ENCODE data around the gene ZNG1C. TPM values are rescaled to one million over a fixed set of nuclear protein-coding genes. Genes with fewer than 3 reads are reported as not detected.
"Not testable (repeated sequence)": the region's sequence is repeated elsewhere in the genome, so short reads cannot be mapped to it uniquely, and the experiment has no call there.

Gene ZNG1C
- polyA plus RNA-seq (2011; rRNA removed) (44.3 and 95.5 TPM in 2 replicates), polyA plus RNA-seq (2017; fragmentation: RNase III; extraction: RNeasy Plus Mini Kit Qiagen cat#74134 plus additional on column Dnase treatment) (48.6 to 52.5 TPM (median 48.7 TPM) in 3 replicates), polyA minus RNA-seq (2011; rRNA and poly(A)+ RNA removed) (44.6 and 55.6 TPM in 2 replicates)
- polyA plus RNA-seq (2012; cell fraction: cytosol; rRNA removed) = 37.9 and 56.1 TPM in 2 replicates
- 19.6 and 20.1 TPM in 2 replicates for polyA plus RNA-seq (2012; cell fraction: nucleus; rRNA removed)

DNA sequence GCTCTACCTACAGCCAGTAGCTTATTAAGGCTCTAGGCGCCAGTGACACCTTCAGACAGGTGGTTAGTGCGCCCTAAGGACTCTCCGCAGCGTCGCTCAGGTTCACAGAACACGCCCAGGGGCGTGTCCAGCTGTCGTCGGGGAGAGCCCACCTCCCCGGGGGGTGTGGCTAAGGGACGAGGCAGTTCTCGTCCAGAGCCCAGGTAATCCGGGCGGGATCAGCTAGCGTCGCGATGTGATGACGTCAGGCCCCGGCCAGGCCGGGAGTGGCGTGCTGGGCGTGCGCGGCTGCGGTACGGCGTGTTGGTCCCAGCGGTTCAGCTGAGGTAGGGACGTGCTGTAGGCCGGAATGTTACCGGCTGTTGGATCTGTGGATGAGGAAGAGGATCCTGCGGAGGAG lies at the start of gene ZNG1C:
TSS of gene ZNG1C (plus strand) at position 301 of the 400 bp plus-strand sequence. CDS start at position 350, 49 bp downstream.
- FAIRE-seq; H3K4me3 ChIP-seq; CTCF ChIA-PET; H3K27ac ChIP-seq; POLR2A ChIA-PET; DNase-seq (ENCODE audit: low read depth in 1 of 2, low spot score in 1 of 2); ATAC-seq; H3K4me2 ChIP-seq; H3K4me1 ChIP-seq; H3K9me3 ChIP-seq: not testable (repeated sequence)
- no CpG with 5 or more reads among the region's 32 CpGs for WGBS (ENCODE audit: missing lambda C conversion rate)

- H3K4me3 ChIP-seq; H3K27ac ChIP-seq; CTCF ChIA-PET; DNase-seq (ENCODE audit: low read depth in 1 of 2, low spot score in 1 of 2); H3K4me2 ChIP-seq; H3K4me1 ChIP-seq; POLR2A ChIA-PET; FAIRE-seq; H3K9me3 ChIP-seq: not testable (repeated sequence)
- no CpG with 5 or more reads among the region's 11 CpGs for WGBS (ENCODE audit: missing lambda C conversion rate)
- ATAC-seq = peak in 1 of 2 experiments; percentile 74; a peak in 2 of 6 replicates
Measured at GRCh38 chr9:68242437-68242836, 654 bp downstream of the ZNG1C start.

GRCh38 chr9:68281041-68281440 lies 39.3 kb downstream of the ZNG1C start:
- FAIRE-seq; H3K4me1 ChIP-seq; POLR2A ChIA-PET; ATAC-seq; H3K27ac ChIP-seq; CTCF ChIA-PET; H3K4me3 ChIP-seq; H3K9me3 ChIP-seq; DNase-seq (ENCODE audit: low read depth in 1 of 2, low spot score in 1 of 2); H3K4me2 ChIP-seq: not testable (repeated sequence)
- 96% methylated on average over 11 of the region's 16 CpGs for WGBS (ENCODE audit: missing lambda C conversion rate)

- 100% methylated on average over 4 of the region's 15 CpGs for WGBS (ENCODE audit: missing lambda C conversion rate)
- H3K4me3 ChIP-seq; H3K9me3 ChIP-seq; POLR2A ChIA-PET; DNase-seq (ENCODE audit: low read depth in 1 of 2, low spot score in 1 of 2); ATAC-seq; CTCF ChIA-PET; H3K27ac ChIP-seq; FAIRE-seq; H3K4me2 ChIP-seq; H3K4me1 ChIP-seq: not testable (repeated sequence)
Measured at GRCh38 chr9:68302567-68302966, 60.8 kb downstream of the ZNG1C start, which contains the start of gene FOXD4L3. Gene FOXD4L3, plus strand, starts transcription at chr9:68302867. Its CDS starts 85 bp downstream, at chr9:68302952.

- ATAC-seq; H3K4me1 ChIP-seq; H3K4me3 ChIP-seq; POLR2A ChIA-PET; H3K4me2 ChIP-seq; DNase-seq (ENCODE audit: low read depth in 1 of 2, low spot score in 1 of 2); FAIRE-seq; H3K9me3 ChIP-seq; CTCF ChIA-PET; H3K27ac ChIP-seq: not testable (repeated sequence)
- no CpG with 5 or more reads among the region's 30 CpGs for WGBS (ENCODE audit: missing lambda C conversion rate)
Measured at GRCh38 chr9:68303771-68304170, 62.0 kb downstream of the ZNG1C start.

- H3K9me3 ChIP-seq; DNase-seq (ENCODE audit: low read depth in 1 of 2, low spot score in 1 of 2); FAIRE-seq; POLR2A ChIA-PET; ATAC-seq; H3K4me2 ChIP-seq; CTCF ChIA-PET; H3K4me1 ChIP-seq; H3K4me3 ChIP-seq; H3K27ac ChIP-seq: not testable (repeated sequence)
- 79% methylated on average over 6 of the region's 21 CpGs for WGBS (ENCODE audit: missing lambda C conversion rate)
Measured at GRCh38 chr9:68304212-68304611, 62.4 kb downstream of the ZNG1C start.

DNA sequence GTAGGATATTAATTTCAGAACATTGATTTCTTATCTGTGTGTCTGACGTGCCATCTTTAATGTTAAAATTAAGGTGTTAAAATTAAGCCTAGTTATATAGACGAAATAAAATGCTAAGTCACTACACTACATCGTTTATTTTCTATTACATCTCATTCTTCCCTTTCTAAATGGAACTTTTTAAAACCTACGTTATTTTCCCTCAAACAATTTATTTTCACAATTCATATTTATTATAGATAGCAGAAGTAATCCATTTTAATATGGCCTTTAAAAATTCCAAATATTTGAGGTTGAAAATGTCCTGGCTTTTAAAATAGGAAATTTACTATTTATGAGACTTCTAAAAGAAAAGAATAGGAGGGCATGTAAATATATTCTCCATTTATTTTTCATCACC lies 63.0 kb downstream of the ZNG1C start:
- POLR2A ChIA-PET; DNase-seq (ENCODE audit: low read depth in 1 of 2, low spot score in 1 of 2); H3K4me3 ChIP-seq; FAIRE-seq; H3K4me2 ChIP-seq; CTCF ChIA-PET; H3K27ac ChIP-seq; H3K9me3 ChIP-seq; H3K4me1 ChIP-seq; ATAC-seq: not testable (repeated sequence)
- 47% methylated on average over 3 of the region's 4 CpGs for WGBS (ENCODE audit: missing lambda C conversion rate)

GRCh38 chr9:68305680-68306285 lies 64.0 kb downstream of the ZNG1C start:
- CTCF ChIA-PET, FAIRE-seq: not testable (repeated sequence)

DNA sequence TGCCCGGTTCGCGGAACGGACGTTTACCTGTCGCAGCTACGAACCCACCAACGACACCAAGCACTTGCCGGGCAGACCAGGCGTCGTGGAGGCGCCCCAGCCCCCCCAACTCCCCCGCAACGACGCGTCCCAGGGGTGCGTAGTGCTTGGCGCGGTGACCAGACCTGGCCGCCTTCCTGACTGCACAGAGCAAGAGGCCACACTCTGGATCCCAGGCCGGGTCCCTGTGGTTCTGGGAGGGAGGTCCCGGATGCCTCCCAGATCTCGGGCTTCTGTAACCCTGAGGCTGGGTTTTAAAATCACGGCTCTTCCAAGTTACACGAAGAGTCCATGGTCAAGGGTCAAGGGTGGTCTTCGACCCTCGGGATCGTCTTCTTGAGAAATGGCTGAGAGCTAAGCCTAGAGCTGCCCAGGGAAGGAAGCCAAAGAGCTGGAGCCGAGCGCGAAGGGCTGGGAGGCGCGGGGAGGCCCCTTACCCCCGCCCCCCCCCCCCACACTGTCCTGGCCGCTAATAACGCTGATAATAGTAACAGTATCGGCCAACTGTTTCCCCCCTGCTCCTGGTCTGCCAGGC lies 64.7 kb downstream of the ZNG1C start:
- peak in 1 of 2 experiments; percentile 59; a peak in 3 of 6 replicates for ATAC-seq
- H3K4me3 ChIP-seq = not testable (repeated sequence)

More at GRCh38 chr9:68305680-68306285, 64.0 kb downstream of the ZNG1C start:
- POLR2A ChIA-PET; H3K4me2 ChIP-seq; DNase-seq (ENCODE audit: low read depth in 1 of 2, low spot score in 1 of 2); H3K4me3 ChIP-seq; H3K27ac ChIP-seq; H3K4me1 ChIP-seq; H3K9me3 ChIP-seq: not testable (repeated sequence)
- WGBS (ENCODE audit: missing lambda C conversion rate) = 21% methylated on average over 10 of the region's 21 CpGs
- ATAC-seq = peak; percentile 57 to 64

DNA sequence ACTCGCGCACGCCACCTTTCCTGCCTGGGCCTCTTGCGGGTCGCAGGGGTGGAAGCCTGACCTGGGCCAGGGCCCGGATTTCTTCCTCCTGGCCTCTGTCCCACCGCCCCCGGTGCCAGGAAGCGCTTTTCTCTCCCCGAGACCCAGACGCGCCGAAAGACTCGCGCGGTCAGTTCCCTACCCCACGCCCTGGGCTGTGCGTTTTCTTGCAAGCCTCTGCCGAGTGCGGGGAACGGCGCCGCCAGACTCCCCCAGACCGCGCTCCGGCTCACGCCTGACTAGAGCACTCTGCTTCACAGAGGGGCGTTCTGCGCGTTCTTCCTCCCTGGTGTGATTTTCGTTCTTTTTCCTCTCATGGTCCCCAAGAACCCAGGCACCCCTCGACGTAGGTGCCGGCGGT lies 65.3 kb downstream of the ZNG1C start:
- H3K4me3 ChIP-seq; H3K9me3 ChIP-seq; POLR2A ChIA-PET; DNase-seq (ENCODE audit: low read depth in 1 of 2, low spot score in 1 of 2); H3K4me1 ChIP-seq; FAIRE-seq; H3K27ac ChIP-seq; CTCF ChIA-PET; H3K4me2 ChIP-seq: not testable (repeated sequence)
- 85% methylated on average over 20 of the region's 35 CpGs for WGBS (ENCODE audit: missing lambda C conversion rate)
- peak in 1 of 2 experiments; percentile 48; a peak in 3 of 6 replicates for ATAC-seq

More for the DNA sequence above, 64.7 kb downstream of the ZNG1C start:
- H3K27ac ChIP-seq; FAIRE-seq; H3K4me2 ChIP-seq; CTCF ChIA-PET; POLR2A ChIA-PET; H3K9me3 ChIP-seq; DNase-seq (ENCODE audit: low read depth in 1 of 2, low spot score in 1 of 2); H3K4me1 ChIP-seq: not testable (repeated sequence)
- whole genome bisulfite sequencing (ENCODE audit: missing lambda C conversion rate) = 40% methylated on average over 15 of the region's 37 CpGs

- CTCF ChIA-PET; H3K4me3 ChIP-seq; H3K9me3 ChIP-seq; POLR2A ChIA-PET; DNase-seq (ENCODE audit: low read depth in 1 of 2, low spot score in 1 of 2); H3K4me1 ChIP-seq; H3K4me2 ChIP-seq; H3K27ac ChIP-seq; FAIRE-seq: not testable (repeated sequence)
- peak in 1 of 2 experiments; percentile 38; a peak in 3 of 6 replicates for ATAC-seq
- whole genome bisulfite sequencing (ENCODE audit: missing lambda C conversion rate) = 63% methylated on average over 16 of the region's 21 CpGs
Measured at GRCh38 chr9:68307654-68308053, 65.9 kb downstream of the ZNG1C start.

Measured in A549 (cell line).